ENCODE measurements around the gene CHAMP1.

GRCh38 chr13:114275304-114275703, 39.0 kb upstream of the CHAMP1 start:
- TF ChIP-seq CTCF (IDR thresholded peaks at IDR 0.05) = no peak
- TF ChIP-seq POLR2AphosphoS5 (IDR thresholded peaks at IDR 0.05) = no peak

Data from esophagus muscularis mucosa (tissue), 3 donors.